Measurements from ENCODE around the gene HOXA9.

GRCh38 chr7:27144781-27145164, 20.6 kb downstream of the HOXA9 start:
- no peak for TF ChIP-seq CTCF (IDR thresholded peaks at IDR 0.05; ENCODE audit: low read depth, low read length)
- no peak for TF ChIP-seq POLR2A (IDR thresholded peaks at IDR 0.05; ENCODE audit: extremely low read depth, insufficient read length)
- TF ChIP-seq MYC (IDR thresholded peaks at IDR 0.05; ENCODE audit: low read depth, low read length), result no peak
- TF ChIP-seq MAX (IDR thresholded peaks at IDR 0.05; ENCODE audit: low read depth, low read length), result no peak

All from NB4 (cell line).